GM19455 (cell line): ENCODE results near the gene WSCD1.

Experiments used
- ATAC-seq: cut with Tn5 transposase; IDR thresholded peaks from one replicate; pipeline ENCODE4 v1.9.1; 2021; ENCODE audit not compliant: unreplicated experiment

Gene WSCD1

GRCh38 chr17:6104956-6105648 lies 34.9 kb downstream of the WSCD1 start:
- no peak for ATAC-seq

- no peak for ATAC-seq
Measured at GRCh38 chr17:6105649-6106007, 35.4 kb downstream of the WSCD1 start.

GRCh38 chr17:6106212-6106611 lies 36.0 kb downstream of the WSCD1 start:
- no peak for ATAC-seq

GRCh38 chr17:6107791-6108190 lies 37.6 kb downstream of the WSCD1 start:
- ATAC-seq, result no peak

- no peak for ATAC-seq
Measured at GRCh38 chr17:6108382-6108781, 38.2 kb downstream of the WSCD1 start.

GRCh38 chr17:6108987-6109386 lies 38.8 kb downstream of the WSCD1 start:
- no peak for ATAC-seq

- no peak for ATAC-seq
Measured at GRCh38 chr17:6109536-6109935, 39.4 kb downstream of the WSCD1 start.

GRCh38 chr17:6110088-6110487 lies 39.9 kb downstream of the WSCD1 start:
- no peak for ATAC-seq

- no peak for ATAC-seq
Measured at GRCh38 chr17:6110592-6110991, 40.4 kb downstream of the WSCD1 start.

GRCh38 chr17:6120351-6120750 lies 50.2 kb downstream of the WSCD1 start:
- no peak for ATAC-seq

GRCh38 chr17:6124856-6125255 lies 54.7 kb downstream of the WSCD1 start:
- ATAC-seq, result no peak

- ATAC-seq, result no peak
Measured at GRCh38 chr17:6126768-6127167, 56.6 kb downstream of the WSCD1 start.

GRCh38 chr17:6134721-6135120 lies 64.5 kb downstream of the WSCD1 start:
- no peak for ATAC-seq

- ATAC-seq, result no peak
Measured at GRCh38 chr17:6135236-6135635, 65.1 kb downstream of the WSCD1 start.

- no peak for ATAC-seq
Measured at GRCh38 chr17:6135996-6136395, 65.8 kb downstream of the WSCD1 start.

- ATAC-seq, result no peak
Measured at GRCh38 chr17:6137716-6138502, 67.7 kb downstream of the WSCD1 start.

GRCh38 chr17:6138761-6139446 lies 68.7 kb downstream of the WSCD1 start:
- no peak for ATAC-seq

GRCh38 chr17:6139447-6139832 lies 69.3 kb downstream of the WSCD1 start:
- ATAC-seq, result no peak

- no peak for ATAC-seq
Measured at GRCh38 chr17:6140188-6140587, 70.0 kb downstream of the WSCD1 start.

- ATAC-seq, result no peak
Measured at GRCh38 chr17:6140728-6141330, 70.7 kb downstream of the WSCD1 start.

GRCh38 chr17:6142701-6143100 lies 72.5 kb downstream of the WSCD1 start:
- ATAC-seq, result no peak

- no peak for ATAC-seq
Measured at GRCh38 chr17:6145946-6146345, 75.8 kb downstream of the WSCD1 start.
